EH (cell line): ENCODE data around the gene STUM.
A peak's percentile ranks its signal among the peaks of the same experiment; 100 is the strongest.
"Not testable (repeated sequence)": the region's sequence is repeated elsewhere in the genome, so short reads cannot be mapped to it uniquely, and the experiment has no call there.

ENCODE experiments used
- DNase-seq: peaks from one replicate; pipeline ENCODE4 v3.0.0-alpha.2; 2015; ENCODE audit warnings: low read depth

The STUM gene

GRCh38 chr1:226604560-226605317 is 56.2 kb downstream of the STUM start:
- DNase-seq, result peak; percentile 56

- no peak for DNase-seq
Measured at GRCh38 chr1:226605318-226605950, 56.9 kb downstream of the STUM start.

- DNase-seq, result no peak
Measured at GRCh38 chr1:226606311-226607267, 58.0 kb downstream of the STUM start.

DNA sequence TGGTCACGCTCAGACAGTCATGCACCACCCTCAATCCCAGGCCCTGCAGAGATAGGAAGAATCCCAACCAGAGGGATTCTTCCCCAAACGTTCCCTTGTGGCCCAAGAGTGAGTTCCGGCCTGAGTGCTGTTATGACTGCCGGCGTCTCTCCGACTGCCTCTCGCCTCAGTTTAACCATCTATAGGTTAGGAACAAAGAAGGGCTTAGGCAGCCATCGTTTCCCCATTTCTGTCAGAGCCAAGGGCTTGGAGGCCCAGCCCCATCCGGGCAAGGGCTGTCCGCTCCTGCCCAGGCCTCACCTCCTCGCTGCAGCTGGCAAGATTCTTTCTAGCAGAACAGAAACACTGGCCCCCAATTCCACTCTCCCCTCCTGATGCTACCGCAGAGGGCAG is 58.7 kb downstream of the STUM start:
- DNase-seq, result no peak

- DNase-seq, result no peak
Measured at GRCh38 chr1:226607821-226608220, 59.3 kb downstream of the STUM start.

DNA sequence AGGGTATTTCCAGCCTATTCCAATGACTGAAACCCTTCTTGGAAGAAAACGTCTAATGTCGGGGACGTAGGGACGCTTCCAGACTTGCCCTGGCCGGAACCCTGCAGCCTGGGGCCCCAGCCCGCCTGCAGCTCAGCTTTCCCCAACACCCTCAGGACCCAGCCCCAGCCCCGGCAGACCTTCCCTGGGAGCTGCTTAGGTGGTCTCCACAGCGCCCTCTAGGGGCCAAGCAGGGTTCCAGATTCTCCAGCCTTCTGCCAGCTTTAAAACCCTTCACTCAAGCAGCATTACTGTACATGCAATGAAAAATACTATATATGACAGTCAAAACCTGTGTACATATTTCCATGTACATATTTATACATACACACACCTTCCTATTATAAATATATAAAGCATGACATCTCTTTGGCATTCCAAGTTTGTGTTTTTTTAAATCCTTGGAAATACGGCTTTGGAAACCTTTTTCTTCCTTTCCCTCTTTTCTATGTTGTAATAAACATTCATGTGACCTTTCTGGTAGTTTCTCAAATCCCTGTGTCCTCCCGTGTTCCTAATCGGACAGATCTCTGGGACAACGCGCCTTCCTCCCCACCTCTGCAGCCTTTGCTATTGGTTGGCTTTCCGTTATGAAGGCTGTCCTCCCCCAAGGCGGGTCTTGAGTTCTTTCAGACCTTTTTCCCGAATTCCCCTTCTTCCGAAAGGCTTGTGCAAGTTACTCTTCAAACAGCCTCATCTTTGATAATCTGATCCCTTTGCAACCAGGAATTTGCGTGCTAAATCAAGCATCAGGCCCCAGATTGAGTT is 60.3 kb downstream of the STUM start:
- peak; percentile 63 for DNase-seq

DNA sequence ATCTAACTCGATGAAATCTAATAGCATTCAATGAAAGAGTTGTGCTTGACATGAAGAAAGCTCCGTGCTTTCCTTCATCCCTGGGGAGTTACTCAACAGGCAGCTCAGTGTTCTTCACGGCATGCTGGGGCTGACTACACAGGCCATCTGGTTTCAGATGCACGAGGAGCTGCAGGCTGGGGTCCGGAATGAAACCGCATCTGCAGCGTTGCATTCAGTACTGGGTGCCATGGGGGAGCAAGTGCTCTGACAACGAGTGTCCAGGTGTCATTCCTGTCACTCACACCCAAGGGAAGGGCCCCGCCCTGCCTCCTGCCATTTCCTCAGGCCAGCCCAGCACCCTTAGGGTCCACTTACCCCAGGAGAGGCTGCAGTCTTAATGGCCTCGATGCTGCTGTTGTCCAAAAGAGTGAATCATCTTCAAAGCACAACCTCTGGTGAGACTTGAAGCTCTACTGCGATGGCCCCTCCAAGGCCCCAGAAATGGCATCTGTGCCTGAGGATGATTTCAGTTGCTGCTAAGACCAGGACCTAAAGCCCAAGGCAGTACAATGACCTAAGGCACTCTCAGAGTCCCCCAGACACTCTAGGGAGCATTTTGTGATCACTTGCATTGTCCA is 61.4 kb downstream of the STUM start:
- DNase-seq, result no peak

- no peak for DNase-seq
Measured at GRCh38 chr1:226610671-226611070, 62.1 kb downstream of the STUM start.

GRCh38 chr1:226611301-226611700 is 62.7 kb downstream of the STUM start:
- DNase-seq, result no peak

DNA sequence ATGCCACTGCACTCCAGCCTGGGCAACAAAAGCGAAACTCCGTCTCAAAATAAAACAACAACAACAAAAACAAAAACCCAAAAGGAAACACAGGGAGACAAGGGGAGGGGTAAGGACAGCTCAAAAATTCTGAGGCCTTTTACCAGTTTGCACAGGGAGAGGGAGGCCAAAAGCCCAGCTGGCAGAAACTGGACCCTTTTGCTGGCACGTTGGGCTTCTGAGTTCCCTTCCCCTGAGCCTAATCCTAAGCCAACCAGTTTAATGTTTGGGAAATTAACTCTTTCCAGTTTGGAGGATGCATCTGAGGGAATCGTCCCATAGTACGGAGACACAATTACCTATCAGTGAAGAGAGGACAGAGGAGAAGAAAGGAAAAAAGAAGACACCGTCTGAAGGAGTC is 63.4 kb downstream of the STUM start:
- not testable (repeated sequence) for DNase-seq

DNA sequence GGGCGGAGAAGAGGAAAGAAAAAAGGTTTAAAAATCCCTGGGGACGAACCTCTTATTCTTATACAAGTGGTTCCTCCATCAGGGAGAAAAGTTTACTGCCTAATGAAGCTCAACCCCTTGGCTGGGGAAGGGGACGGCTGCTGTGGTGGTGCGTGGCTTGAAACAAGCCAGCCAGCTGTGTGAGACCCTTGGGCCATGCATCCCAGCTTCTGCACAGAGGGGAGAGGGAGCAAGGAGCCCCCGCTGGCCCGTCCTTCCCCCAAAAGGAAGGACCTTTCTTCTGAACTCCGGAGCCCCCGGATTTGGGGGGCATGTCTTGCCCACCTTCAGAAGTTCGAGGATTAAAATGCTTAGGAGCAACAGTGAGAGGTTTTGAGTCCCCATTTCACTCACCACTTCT is 67.3 kb downstream of the STUM start:
- DNase-seq, result no peak

DNA sequence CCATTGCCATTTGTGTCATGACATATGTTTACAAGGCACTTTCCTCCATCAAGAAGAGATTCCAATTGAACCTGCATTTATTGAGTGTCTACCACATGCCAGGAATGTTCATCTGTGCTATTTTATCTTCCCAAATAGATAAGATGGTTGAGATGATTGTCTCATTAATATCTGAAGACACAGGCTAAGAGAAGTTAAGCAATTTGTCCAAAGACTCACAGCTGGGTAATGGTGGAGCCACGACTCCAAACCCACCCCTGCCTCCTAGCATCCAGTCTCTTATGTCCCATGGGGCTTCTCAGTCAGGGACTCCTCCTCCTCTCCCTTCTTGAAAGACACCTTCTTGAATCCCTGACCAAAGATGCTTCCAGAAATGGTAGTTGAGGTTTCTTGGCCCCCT is 68.1 kb downstream of the STUM start:
- no peak for DNase-seq

DNA sequence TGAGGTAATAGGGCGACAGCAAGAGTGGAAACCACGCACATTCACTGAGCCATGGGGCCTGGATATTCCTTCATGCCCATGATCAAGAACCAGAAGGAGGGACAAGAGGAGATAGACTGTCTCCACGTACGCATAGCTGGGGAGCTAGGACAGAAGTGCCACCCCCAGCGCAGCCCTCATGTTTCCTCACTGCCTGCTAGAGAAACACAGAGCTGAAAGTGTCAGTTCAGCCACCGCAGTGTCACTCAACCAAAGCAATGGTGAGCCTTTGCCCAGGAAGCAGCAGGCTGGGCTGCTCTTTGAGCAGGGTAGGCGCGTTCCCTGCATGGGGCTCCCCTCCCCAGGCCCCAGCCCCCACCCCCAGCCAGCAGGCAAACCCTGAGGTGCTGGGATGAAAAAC is 68.5 kb downstream of the STUM start:
- DNase-seq, result no peak

DNA sequence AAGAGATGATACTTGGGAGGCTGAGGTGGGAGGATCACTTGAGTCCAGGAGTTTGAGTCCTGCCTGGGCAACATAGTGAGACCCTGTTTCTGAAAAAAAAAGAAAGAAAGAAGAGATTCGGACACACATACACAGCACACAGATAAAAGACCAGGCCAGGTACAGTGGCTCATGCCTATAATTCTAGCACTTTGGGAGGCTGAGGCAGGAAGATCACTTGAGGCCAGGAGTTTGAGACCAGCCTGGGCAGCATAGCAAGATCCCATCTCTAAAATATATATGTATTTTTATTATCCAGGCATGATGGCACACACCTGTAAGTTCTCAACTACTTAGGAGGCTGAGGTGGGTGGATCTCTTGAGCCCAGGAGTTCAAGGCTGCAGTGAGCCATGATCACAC is 69.2 kb downstream of the STUM start:
- not testable (repeated sequence) for DNase-seq

- DNase-seq, result no peak
Measured at GRCh38 chr1:226618380-226618779, 69.8 kb downstream of the STUM start.

- DNase-seq, result no peak
Measured at GRCh38 chr1:226619031-226619430, 70.5 kb downstream of the STUM start.

GRCh38 chr1:226622012-226622411 is 73.4 kb downstream of the STUM start:
- DNase-seq, result no peak

GRCh38 chr1:226624526-226624925 is 76.0 kb downstream of the STUM start:
- DNase-seq, result peak; percentile 92

DNA sequence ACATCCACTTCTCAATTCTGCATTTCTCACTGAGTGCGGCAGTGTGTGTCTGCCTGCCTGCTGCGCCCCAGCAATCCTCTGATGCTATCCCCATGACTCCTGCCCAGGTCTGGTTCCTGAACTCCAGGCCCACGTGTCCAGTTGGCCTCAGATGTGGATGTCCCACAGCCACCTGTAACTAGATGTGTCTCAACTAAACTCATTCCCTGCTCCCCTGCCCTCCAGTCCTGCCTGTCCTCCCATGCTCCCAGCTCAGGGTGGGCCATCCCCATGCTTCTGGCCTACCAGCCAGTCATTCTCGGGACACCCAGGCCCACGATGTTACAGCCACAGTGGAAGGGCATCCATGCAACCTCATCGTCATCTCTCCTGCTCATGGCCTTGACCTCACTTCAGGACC is 76.8 kb downstream of the STUM start:
- no peak for DNase-seq

GRCh38 chr1:226625832-226626576 is 77.4 kb downstream of the STUM start:
- DNase-seq, result no peak

GRCh38 chr1:226626577-226626956 is 78.0 kb downstream of the STUM start:
- peak; percentile 71 for DNase-seq
